Loucy (cell line): ENCODE data around the gene LMF1.

Source experiments
- CTCF ChIP-seq: fragments of 200-600 bp; sonication (generic); conservative IDR thresholded peaks from 2 replicates; pipeline ENCODE4 v1.5.1; 2014; ENCODE audit warnings: mild to moderate bottlenecking, antibody characterized with exemption, low read length
- EZH2phosphoT487 ChIP-seq: fragments of 200-600 bp; IDR thresholded peaks from 2 replicates; pipeline ENCODE4 v1.6.1; 2018; ENCODE audit warnings: antibody characterized with exemption, mild to moderate bottlenecking, moderate library complexity, borderline replicate concordance

- TF ChIP-seq CTCF (no peak), EZH2phosphoT487 (no peak)
Measured at GRCh38 chr16:907361-907760, 63.4 kb downstream of the LMF1 start.
